ENCODE data around the gene MCTP1.

MCTP1 gene

GRCh38 chr5:94793816-94794198, 491.1 kb downstream of the MCTP1 start:
- no peak for DNase-seq

- no peak for DNase-seq
These were observed 491.6 kb downstream of the MCTP1 start for GRCh38 chr5:94793113-94793815.

- no peak for DNase-seq
These were observed 493.1 kb downstream of the MCTP1 start for GRCh38 chr5:94791829-94792228.

GRCh38 chr5:94788527-94788926, 496.4 kb downstream of the MCTP1 start:
- no peak for DNase-seq

GRCh38 chr5:94784536-94785505, 500.1 kb downstream of the MCTP1 start:
- no peak for DNase-seq

- no peak for DNase-seq
These were observed 502.5 kb downstream of the MCTP1 start for GRCh38 chr5:94782383-94782782.

GRCh38 chr5:94779684-94780083, 505.2 kb downstream of the MCTP1 start:
- no peak for DNase-seq

- DNase-seq, result no peak
These were observed 506.2 kb downstream of the MCTP1 start for GRCh38 chr5:94778732-94779131.

- DNase-seq, result no peak
These were observed 506.6 kb downstream of the MCTP1 start for GRCh38 chr5:94778299-94778698.

- no peak for DNase-seq
These were observed 507.6 kb downstream of the MCTP1 start for GRCh38 chr5:94777056-94777880.

- DNase-seq, result no peak
These were observed 508.7 kb downstream of the MCTP1 start for GRCh38 chr5:94776167-94776566.

- DNase-seq, result no peak
These were observed 509.8 kb downstream of the MCTP1 start for GRCh38 chr5:94775088-94775487.

GRCh38 chr5:94771742-94772141, 513.2 kb downstream of the MCTP1 start:
- DNase-seq, result no peak

- no peak for DNase-seq
These were observed 514.9 kb downstream of the MCTP1 start for GRCh38 chr5:94769996-94770395.

- no peak for DNase-seq
These were observed 523.1 kb downstream of the MCTP1 start for GRCh38 chr5:94761786-94762185.

GRCh38 chr5:94761055-94761454, 523.8 kb downstream of the MCTP1 start:
- no peak for DNase-seq

GRCh38 chr5:94759961-94760360, 524.9 kb downstream of the MCTP1 start:
- no peak for DNase-seq

- DNase-seq, result no peak
These were observed 525.9 kb downstream of the MCTP1 start for GRCh38 chr5:94759022-94759421.

GRCh38 chr5:94754824-94755223, 530.1 kb downstream of the MCTP1 start:
- DNase-seq, result no peak

- DNase-seq, result no peak
These were observed 533.4 kb downstream of the MCTP1 start for GRCh38 chr5:94751460-94751859.

- DNase-seq, result no peak
These were observed 534.2 kb downstream of the MCTP1 start for GRCh38 chr5:94750681-94751080.

GRCh38 chr5:94749042-94749441, 535.9 kb downstream of the MCTP1 start:
- no peak for DNase-seq

GRCh38 chr5:94748212-94748611, 536.7 kb downstream of the MCTP1 start:
- DNase-seq, result no peak

Measured in activated T-cell treated with anti-CD3 and anti-CD28 coated beads, Interleukin-2, amount 50 U/mL, for 48 hours (primary cell).